ENCODE measurements around the gene SH3BP5L. TPM values are rescaled to one million over a fixed set of nuclear protein-coding genes. Genes with fewer than 3 reads are reported as not detected.

SH3BP5L gene
- total and polyA plus RNA-seq, 2 of the 13 experiments (the other 11 are each of a cell fraction or from before 2014, with no cell fraction given) = 10.3 to 14.9 TPM

DNA sequence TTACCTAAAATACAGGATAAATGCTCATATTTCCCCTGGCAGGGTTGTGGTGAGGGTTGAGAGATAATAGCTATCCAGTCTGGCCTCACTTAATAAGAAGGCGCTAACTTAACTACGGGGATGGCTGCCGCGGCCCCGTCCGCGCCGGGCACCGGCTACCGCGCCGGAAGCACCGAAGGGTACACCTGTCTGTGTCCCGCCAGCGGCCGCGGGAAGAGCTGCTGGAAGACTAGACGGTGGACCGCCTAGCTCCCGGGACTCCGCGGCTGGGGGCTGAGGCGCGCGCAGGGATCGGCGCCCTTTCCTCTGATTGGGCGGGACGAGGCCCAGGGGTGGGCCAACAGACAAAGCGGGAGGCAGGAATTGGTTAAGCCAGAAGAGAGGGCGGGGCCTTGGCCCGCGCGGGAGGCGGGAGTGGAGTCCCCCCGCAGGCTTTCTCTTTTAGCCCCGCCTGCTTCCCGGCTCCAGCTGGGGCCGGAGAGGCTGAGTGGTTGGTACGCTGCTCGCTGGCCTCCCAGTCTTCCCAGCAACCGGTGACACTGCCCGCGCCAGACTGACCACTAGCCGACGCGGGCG is 12.2 kb upstream of the SH3BP5L start, which contains the start of gene ZNF672 (continued):
- TF ChIP-seq, protein P1, sequence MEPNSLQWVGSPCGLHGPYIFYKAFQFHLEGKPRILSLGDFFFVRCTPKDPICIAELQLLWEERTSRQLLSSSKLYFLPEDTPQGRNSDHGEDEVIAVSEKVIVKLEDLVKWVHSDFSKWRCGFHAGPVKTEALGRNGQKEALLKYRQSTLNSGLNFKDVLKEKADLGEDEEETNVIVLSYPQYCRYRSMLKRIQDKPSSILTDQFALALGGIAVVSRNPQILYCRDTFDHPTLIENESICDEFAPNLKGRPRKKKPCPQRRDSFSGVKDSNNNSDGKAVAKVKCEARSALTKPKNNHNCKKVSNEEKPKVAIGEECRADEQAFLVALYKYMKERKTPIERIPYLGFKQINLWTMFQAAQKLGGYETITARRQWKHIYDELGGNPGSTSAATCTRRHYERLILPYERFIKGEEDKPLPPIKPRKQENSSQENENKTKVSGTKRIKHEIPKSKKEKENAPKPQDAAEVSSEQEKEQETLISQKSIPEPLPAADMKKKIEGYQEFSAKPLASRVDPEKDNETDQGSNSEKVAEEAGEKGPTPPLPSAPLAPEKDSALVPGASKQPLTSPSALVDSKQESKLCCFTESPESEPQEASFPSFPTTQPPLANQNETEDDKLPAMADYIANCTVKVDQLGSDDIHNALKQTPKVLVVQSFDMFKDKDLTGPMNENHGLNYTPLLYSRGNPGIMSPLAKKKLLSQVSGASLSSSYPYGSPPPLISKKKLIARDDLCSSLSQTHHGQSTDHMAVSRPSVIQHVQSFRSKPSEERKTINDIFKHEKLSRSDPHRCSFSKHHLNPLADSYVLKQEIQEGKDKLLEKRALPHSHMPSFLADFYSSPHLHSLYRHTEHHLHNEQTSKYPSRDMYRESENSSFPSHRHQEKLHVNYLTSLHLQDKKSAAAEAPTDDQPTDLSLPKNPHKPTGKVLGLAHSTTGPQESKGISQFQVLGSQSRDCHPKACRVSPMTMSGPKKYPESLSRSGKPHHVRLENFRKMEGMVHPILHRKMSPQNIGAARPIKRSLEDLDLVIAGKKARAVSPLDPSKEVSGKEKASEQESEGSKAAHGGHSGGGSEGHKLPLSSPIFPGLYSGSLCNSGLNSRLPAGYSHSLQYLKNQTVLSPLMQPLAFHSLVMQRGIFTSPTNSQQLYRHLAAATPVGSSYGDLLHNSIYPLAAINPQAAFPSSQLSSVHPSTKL (CRISPR knock-in tag; IDR thresholded peaks at IDR 0.05) = peak; percentile 37; the same call in 1 of the 2 replicates
- TF ChIP-seq RFX5 (IDR thresholded peaks at IDR 0.05; ENCODE audit: low read depth, low read length) (peak; percentile 98), POGZ (CRISPR knock-in tag; IDR thresholded peaks at IDR 0.05) (0 out of 2 replicates have a peak, but pooled peaks have one; percentile 44), MTF1 (CRISPR knock-in tag; IDR thresholded peaks at IDR 0.05) (no peak), PHF21A (CRISPR knock-in tag; IDR thresholded peaks at IDR 0.05) (peak; percentile 62), NFKBIZ (CRISPR knock-in tag; IDR thresholded peaks at IDR 0.05) (no peak; the same call in 1 of the 2 replicates), ZNF563 (CRISPR knock-in tag; IDR thresholded peaks at IDR 0.05) (no peak), ZNF446 (CRISPR knock-in tag; IDR thresholded peaks at IDR 0.05) (0 out of 2 replicates have a peak, but pooled peaks have one; percentile 61), PAWR (CRISPR knock-in tag; IDR thresholded peaks at IDR 0.05; ENCODE audit: borderline replicate concordance) (no peak), ZNF235 (CRISPR knock-in tag; IDR thresholded peaks at IDR 0.05; ENCODE audit: borderline replicate concordance) (no peak), SP140L (CRISPR knock-in tag; IDR thresholded peaks at IDR 0.05; ENCODE audit: borderline replicate concordance) (no peak)
- TF ChIP-seq, protein P2, sequence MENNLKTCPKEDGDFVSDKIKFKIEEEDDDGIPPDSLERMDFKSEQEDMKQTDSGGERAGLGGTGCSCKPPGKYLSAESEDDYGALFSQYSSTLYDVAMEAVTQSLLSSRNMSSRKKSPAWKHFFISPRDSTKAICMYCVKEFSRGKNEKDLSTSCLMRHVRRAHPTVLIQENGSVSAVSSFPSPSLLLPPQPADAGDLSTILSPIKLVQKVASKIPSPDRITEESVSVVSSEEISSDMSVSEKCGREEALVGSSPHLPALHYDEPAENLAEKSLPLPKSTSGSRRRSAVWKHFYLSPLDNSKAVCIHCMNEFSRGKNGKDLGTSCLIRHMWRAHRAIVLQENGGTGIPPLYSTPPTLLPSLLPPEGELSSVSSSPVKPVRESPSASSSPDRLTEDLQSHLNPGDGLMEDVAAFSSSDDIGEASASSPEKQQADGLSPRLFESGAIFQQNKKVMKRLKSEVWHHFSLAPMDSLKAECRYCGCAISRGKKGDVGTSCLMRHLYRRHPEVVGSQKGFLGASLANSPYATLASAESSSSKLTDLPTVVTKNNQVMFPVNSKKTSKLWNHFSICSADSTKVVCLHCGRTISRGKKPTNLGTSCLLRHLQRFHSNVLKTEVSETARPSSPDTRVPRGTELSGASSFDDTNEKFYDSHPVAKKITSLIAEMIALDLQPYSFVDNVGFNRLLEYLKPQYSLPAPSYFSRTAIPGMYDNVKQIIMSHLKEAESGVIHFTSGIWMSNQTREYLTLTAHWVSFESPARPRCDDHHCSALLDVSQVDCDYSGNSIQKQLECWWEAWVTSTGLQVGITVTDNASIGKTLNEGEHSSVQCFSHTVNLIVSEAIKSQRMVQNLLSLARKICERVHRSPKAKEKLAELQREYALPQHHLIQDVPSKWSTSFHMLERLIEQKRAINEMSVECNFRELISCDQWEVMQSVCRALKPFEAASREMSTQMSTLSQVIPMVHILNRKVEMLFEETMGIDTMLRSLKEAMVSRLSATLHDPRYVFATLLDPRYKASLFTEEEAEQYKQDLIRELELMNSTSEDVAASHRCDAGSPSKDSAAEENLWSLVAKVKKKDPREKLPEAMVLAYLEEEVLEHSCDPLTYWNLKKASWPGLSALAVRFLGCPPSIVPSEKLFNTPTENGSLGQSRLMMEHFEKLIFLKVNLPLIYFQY (CRISPR knock-in tag; IDR thresholded peaks at IDR 0.05; ENCODE audit: borderline replicate concordance) = no peak; the same call in 1 of the 2 replicates
- TF ChIP-seq, protein P3, sequence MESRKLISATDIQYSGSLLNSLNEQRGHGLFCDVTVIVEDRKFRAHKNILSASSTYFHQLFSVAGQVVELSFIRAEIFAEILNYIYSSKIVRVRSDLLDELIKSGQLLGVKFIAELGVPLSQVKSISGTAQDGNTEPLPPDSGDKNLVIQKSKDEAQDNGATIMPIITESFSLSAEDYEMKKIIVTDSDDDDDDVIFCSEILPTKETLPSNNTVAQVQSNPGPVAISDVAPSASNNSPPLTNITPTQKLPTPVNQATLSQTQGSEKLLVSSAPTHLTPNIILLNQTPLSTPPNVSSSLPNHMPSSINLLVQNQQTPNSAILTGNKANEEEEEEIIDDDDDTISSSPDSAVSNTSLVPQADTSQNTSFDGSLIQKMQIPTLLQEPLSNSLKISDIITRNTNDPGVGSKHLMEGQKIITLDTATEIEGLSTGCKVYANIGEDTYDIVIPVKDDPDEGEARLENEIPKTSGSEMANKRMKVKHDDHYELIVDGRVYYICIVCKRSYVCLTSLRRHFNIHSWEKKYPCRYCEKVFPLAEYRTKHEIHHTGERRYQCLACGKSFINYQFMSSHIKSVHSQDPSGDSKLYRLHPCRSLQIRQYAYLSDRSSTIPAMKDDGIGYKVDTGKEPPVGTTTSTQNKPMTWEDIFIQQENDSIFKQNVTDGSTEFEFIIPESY (CRISPR knock-in tag; IDR thresholded peaks at IDR 0.05) = no peak
- TF ChIP-seq, protein P4, sequence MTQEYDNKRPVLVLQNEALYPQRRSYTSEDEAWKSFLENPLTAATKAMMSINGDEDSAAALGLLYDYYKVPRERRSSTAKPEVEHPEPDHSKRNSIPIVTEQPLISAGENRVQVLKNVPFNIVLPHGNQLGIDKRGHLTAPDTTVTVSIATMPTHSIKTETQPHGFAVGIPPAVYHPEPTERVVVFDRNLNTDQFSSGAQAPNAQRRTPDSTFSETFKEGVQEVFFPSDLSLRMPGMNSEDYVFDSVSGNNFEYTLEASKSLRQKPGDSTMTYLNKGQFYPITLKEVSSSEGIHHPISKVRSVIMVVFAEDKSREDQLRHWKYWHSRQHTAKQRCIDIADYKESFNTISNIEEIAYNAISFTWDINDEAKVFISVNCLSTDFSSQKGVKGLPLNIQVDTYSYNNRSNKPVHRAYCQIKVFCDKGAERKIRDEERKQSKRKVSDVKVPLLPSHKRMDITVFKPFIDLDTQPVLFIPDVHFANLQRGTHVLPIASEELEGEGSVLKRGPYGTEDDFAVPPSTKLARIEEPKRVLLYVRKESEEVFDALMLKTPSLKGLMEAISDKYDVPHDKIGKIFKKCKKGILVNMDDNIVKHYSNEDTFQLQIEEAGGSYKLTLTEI (CRISPR knock-in tag; conservative IDR thresholded peaks at IDR 0.05) = no peak
